Measurements from ENCODE around the gene KIRREL1.

KIRREL1 gene

GRCh38 chr1:158013840-158014730 is 20.6 kb downstream of the KIRREL1 start:
- no peak for TF ChIP-seq POLR2A (IDR thresholded peaks at IDR 0.05; ENCODE audit: low read depth, low read length)
- TF ChIP-seq TAF1 (IDR thresholded peaks at IDR 0.05; ENCODE audit: low read depth, low read length): no peak
- no peak for TF ChIP-seq PAX5 (IDR thresholded peaks at IDR 0.05; ENCODE audit: insufficient read depth, low read length, severe bottlenecking)
- no peak for TF ChIP-seq POLR2AphosphoS5 (IDR thresholded peaks at IDR 0.05; ENCODE audit: low read depth, low read length)
- no peak for TF ChIP-seq POU2F2 (IDR thresholded peaks at IDR 0.05; ENCODE audit: low read depth, low read length)
- no peak for TF ChIP-seq SPI1 (IDR thresholded peaks at IDR 0.05; ENCODE audit: low read depth, low read length)
- DNase-seq (ENCODE audit: insufficient read length, low spot score) (no peak), FAIRE-seq (no peak)

GRCh38 chr1:158014731-158015320 is 21.4 kb downstream of the KIRREL1 start:
- no peak for TF ChIP-seq TAF1 (IDR thresholded peaks at IDR 0.05; ENCODE audit: low read depth, low read length)
- TF ChIP-seq POLR2AphosphoS5 (IDR thresholded peaks at IDR 0.05; ENCODE audit: low read depth, low read length): no peak
- no peak for TF ChIP-seq POLR2A (IDR thresholded peaks at IDR 0.05; ENCODE audit: low read depth, low read length)
- no peak for TF ChIP-seq SPI1 (IDR thresholded peaks at IDR 0.05; ENCODE audit: low read depth, low read length)
- TF ChIP-seq POU2F2 (IDR thresholded peaks at IDR 0.05; ENCODE audit: low read depth, low read length): no peak
- no peak for TF ChIP-seq PAX5 (IDR thresholded peaks at IDR 0.05; ENCODE audit: insufficient read depth, low read length, severe bottlenecking)
- DNase-seq (ENCODE audit: insufficient read length, low spot score) (no peak), FAIRE-seq (no peak)

- TF ChIP-seq SPI1 (IDR thresholded peaks at IDR 0.05; ENCODE audit: low read depth, low read length) (no peak), POLR2AphosphoS5 (IDR thresholded peaks at IDR 0.05; ENCODE audit: low read depth, low read length) (no peak), POLR2A (IDR thresholded peaks at IDR 0.05; ENCODE audit: low read depth, low read length) (no peak), TAF1 (IDR thresholded peaks at IDR 0.05; ENCODE audit: low read depth, low read length) (no peak), POU2F2 (IDR thresholded peaks at IDR 0.05; ENCODE audit: low read depth, low read length) (no peak), PAX5 (IDR thresholded peaks at IDR 0.05; ENCODE audit: insufficient read depth, low read length, severe bottlenecking) (no peak)
- DNase-seq (ENCODE audit: insufficient read length, low spot score) (no peak), FAIRE-seq (no peak)
These were observed 23.3 kb downstream of the KIRREL1 start for GRCh38 chr1:158016651-158017335.

GRCh38 chr1:158017800-158018595 is 24.6 kb downstream of the KIRREL1 start:
- TF ChIP-seq SPI1 (IDR thresholded peaks at IDR 0.05; ENCODE audit: low read depth, low read length) (no peak), POLR2A (IDR thresholded peaks at IDR 0.05; ENCODE audit: low read depth, low read length) (no peak), PAX5 (IDR thresholded peaks at IDR 0.05; ENCODE audit: insufficient read depth, low read length, severe bottlenecking) (no peak), TAF1 (IDR thresholded peaks at IDR 0.05; ENCODE audit: low read depth, low read length) (no peak), POU2F2 (IDR thresholded peaks at IDR 0.05; ENCODE audit: low read depth, low read length) (no peak), POLR2AphosphoS5 (IDR thresholded peaks at IDR 0.05; ENCODE audit: low read depth, low read length) (no peak)
- DNase-seq (ENCODE audit: insufficient read length, low spot score) (no peak), FAIRE-seq (no peak)

- DNase-seq (ENCODE audit: insufficient read length, low spot score): no peak
- FAIRE-seq: no peak
- TF ChIP-seq SPI1 (IDR thresholded peaks at IDR 0.05; ENCODE audit: low read depth, low read length) (no peak), PAX5 (IDR thresholded peaks at IDR 0.05; ENCODE audit: insufficient read depth, low read length, severe bottlenecking) (no peak), POU2F2 (IDR thresholded peaks at IDR 0.05; ENCODE audit: low read depth, low read length) (no peak), TAF1 (IDR thresholded peaks at IDR 0.05; ENCODE audit: low read depth, low read length) (no peak), POLR2A (IDR thresholded peaks at IDR 0.05; ENCODE audit: low read depth, low read length) (no peak), POLR2AphosphoS5 (IDR thresholded peaks at IDR 0.05; ENCODE audit: low read depth, low read length) (no peak)
These were observed 25.9 kb downstream of the KIRREL1 start for GRCh38 chr1:158019171-158019868.

GRCh38 chr1:158020259-158020885 is 26.9 kb downstream of the KIRREL1 start:
- TF ChIP-seq TAF1 (IDR thresholded peaks at IDR 0.05; ENCODE audit: low read depth, low read length) (no peak), POU2F2 (IDR thresholded peaks at IDR 0.05; ENCODE audit: low read depth, low read length) (no peak), POLR2A (IDR thresholded peaks at IDR 0.05; ENCODE audit: low read depth, low read length) (no peak), PAX5 (IDR thresholded peaks at IDR 0.05; ENCODE audit: insufficient read depth, low read length, severe bottlenecking) (no peak), POLR2AphosphoS5 (IDR thresholded peaks at IDR 0.05; ENCODE audit: low read depth, low read length) (no peak), SPI1 (IDR thresholded peaks at IDR 0.05; ENCODE audit: low read depth, low read length) (no peak)
- FAIRE-seq (no peak), DNase-seq (ENCODE audit: insufficient read length, low spot score) (no peak)

GRCh38 chr1:158020886-158021620 is 27.6 kb downstream of the KIRREL1 start:
- DNase-seq (ENCODE audit: insufficient read length, low spot score): no peak

More at GRCh38 chr1:158020886-158021620, 27.6 kb downstream of the KIRREL1 start:
- FAIRE-seq: no peak
- TF ChIP-seq SPI1 (IDR thresholded peaks at IDR 0.05; ENCODE audit: low read depth, low read length) (no peak), POU2F2 (IDR thresholded peaks at IDR 0.05; ENCODE audit: low read depth, low read length) (no peak), PAX5 (IDR thresholded peaks at IDR 0.05; ENCODE audit: insufficient read depth, low read length, severe bottlenecking) (no peak), POLR2AphosphoS5 (IDR thresholded peaks at IDR 0.05; ENCODE audit: low read depth, low read length) (no peak), TAF1 (IDR thresholded peaks at IDR 0.05; ENCODE audit: low read depth, low read length) (no peak)
